ENCODE measurements around the gene IGF2BP1. TPM values are rescaled to one million over a fixed set of nuclear protein-coding genes. Genes with fewer than 3 reads are reported as not detected.
"Not testable (repeated sequence)": the region's sequence is repeated elsewhere in the genome, so short reads cannot be mapped to it uniquely, and the experiment has no call there.

IGF2BP1 gene
- total and polyA plus RNA-seq, 5 donors from 2014 or later, result not detected

GRCh38 chr17:49085046-49085445 lies 87.9 kb downstream of the IGF2BP1 start:
- H3K4me3 ChIP-seq (ENCODE audit: low read depth, low read length); H3K9me3 Mint-ChIP-seq; ATAC-seq (ENCODE audit: low read depth in 2 of 2); H3K36me3 Mint-ChIP-seq; H3K4me1 ChIP-seq (ENCODE audit: control insufficient read depth, insufficient read depth, low read length, poor library complexity, severe bottlenecking); H3K27ac Mint-ChIP-seq; H3K4me1 Mint-ChIP-seq; H3K9me3 ChIP-seq (ENCODE audit: control insufficient read depth in 2 of 2, low read length in 2 of 2); H3K4me3 Mint-ChIP-seq; H3K27me3 ChIP-seq (ENCODE audit: control insufficient read depth, insufficient read depth, low read length); H3K36me3 ChIP-seq (ENCODE audit: control insufficient read depth, insufficient read depth, low read length); DNase-seq; H3K27ac ChIP-seq (ENCODE audit: insufficient read depth, low read length, poor library complexity, severe bottlenecking): not testable (repeated sequence)
- peaks cover 16% of the 10 kb centered on the region for H3K27me3 Mint-ChIP-seq

GRCh38 chr17:49085565-49086315 lies 88.6 kb downstream of the IGF2BP1 start:
- no peaks in the 10 kb centered on the region for H3K4me1 ChIP-seq (ENCODE audit: control insufficient read depth, insufficient read depth, low read length, poor library complexity, severe bottlenecking)
- H3K27me3 ChIP-seq (ENCODE audit: control insufficient read depth, insufficient read depth, low read length), result peaks cover 5% of the 10 kb centered on the region
- Mint-ChIP-seq H3K27ac (peak overlapping the region in 1 of 3 donors; percentile 57), H3K4me1 (no peaks in the 10 kb centered on the region), H3K4me3 (no peak overlapping the region), H3K27me3 (peaks cover 21% of the 10 kb centered on the region), H3K36me3 (no peaks in the 10 kb centered on the region), H3K9me3 (peaks cover 0 to 3% (median 0%) of the 10 kb centered on the region in 7 donors)
- no peak for ATAC-seq (ENCODE audit: low read depth in 2 of 2)
- no peak for DNase-seq
- H3K4me3 ChIP-seq (ENCODE audit: low read depth, low read length), result no peak overlapping the region
- H3K9me3 ChIP-seq (ENCODE audit: control insufficient read depth in 2 of 2, low read length in 2 of 2), result no peaks in the 10 kb centered on the region
- no peaks in the 10 kb centered on the region for H3K36me3 ChIP-seq (ENCODE audit: control insufficient read depth, insufficient read depth, low read length)
- H3K27ac ChIP-seq (ENCODE audit: insufficient read depth, low read length, poor library complexity, severe bottlenecking), result no peak overlapping the region

GRCh38 chr17:49086316-49086605 lies 89.1 kb downstream of the IGF2BP1 start:
- Mint-ChIP-seq H3K4me1 (no peaks in the 10 kb centered on the region), H3K27me3 (peaks cover 22% of the 10 kb centered on the region), H3K27ac (no peak overlapping the region), H3K9me3 (peaks cover 0 to 3% (median 0%) of the 10 kb centered on the region in 7 donors), H3K36me3 (no peaks in the 10 kb centered on the region), H3K4me3 (no peak overlapping the region)
- H3K9me3 ChIP-seq (ENCODE audit: control insufficient read depth in 2 of 2, low read length in 2 of 2), result no peaks in the 10 kb centered on the region
- H3K27me3 ChIP-seq (ENCODE audit: control insufficient read depth, insufficient read depth, low read length), result peaks cover 5% of the 10 kb centered on the region
- no peak overlapping the region for H3K4me3 ChIP-seq (ENCODE audit: low read depth, low read length)
- no peak overlapping the region for H3K27ac ChIP-seq (ENCODE audit: insufficient read depth, low read length, poor library complexity, severe bottlenecking)
- H3K4me1 ChIP-seq (ENCODE audit: control insufficient read depth, insufficient read depth, low read length, poor library complexity, severe bottlenecking), result no peaks in the 10 kb centered on the region
- no peaks in the 10 kb centered on the region for H3K36me3 ChIP-seq (ENCODE audit: control insufficient read depth, insufficient read depth, low read length)
- no peak for DNase-seq
- ATAC-seq (ENCODE audit: low read depth in 2 of 2), result no peak

GRCh38 chr17:49086649-49087048 lies 89.5 kb downstream of the IGF2BP1 start:
- Mint-ChIP-seq H3K36me3 (no peaks in the 10 kb centered on the region), H3K4me3 (no peak overlapping the region), H3K27me3 (peaks cover 22% of the 10 kb centered on the region), H3K4me1 (no peaks in the 10 kb centered on the region), H3K9me3 (peaks cover 0 to 3% (median 0%) of the 10 kb centered on the region in 7 donors), H3K27ac (no peak overlapping the region)
- H3K27ac ChIP-seq (ENCODE audit: insufficient read depth, low read length, poor library complexity, severe bottlenecking), result no peak overlapping the region
- H3K36me3 ChIP-seq (ENCODE audit: control insufficient read depth, insufficient read depth, low read length), result no peaks in the 10 kb centered on the region
- no peaks in the 10 kb centered on the region for H3K4me1 ChIP-seq (ENCODE audit: control insufficient read depth, insufficient read depth, low read length, poor library complexity, severe bottlenecking)
- DNase-seq (no peak), ATAC-seq (ENCODE audit: low read depth in 2 of 2) (no peak)
- H3K27me3 ChIP-seq (ENCODE audit: control insufficient read depth, insufficient read depth, low read length), result peaks cover 3% of the 10 kb centered on the region
- no peaks in the 10 kb centered on the region for H3K9me3 ChIP-seq (ENCODE audit: control insufficient read depth in 2 of 2, low read length in 2 of 2)
- H3K4me3 ChIP-seq (ENCODE audit: low read depth, low read length), result no peak overlapping the region

GRCh38 chr17:49089094-49089493 lies 91.9 kb downstream of the IGF2BP1 start:
- Histone ChIP-seq H3K4me3 (ENCODE audit: low read depth, low read length) (no peak overlapping the region), H3K27me3 (ENCODE audit: control insufficient read depth, insufficient read depth, low read length) (peaks cover 3% of the 10 kb centered on the region), H3K9me3 (ENCODE audit: control insufficient read depth in 2 of 2, low read length in 2 of 2) (no peaks in the 10 kb centered on the region), H3K36me3 (ENCODE audit: control insufficient read depth, insufficient read depth, low read length) (no peaks in the 10 kb centered on the region), H3K4me1 (ENCODE audit: control insufficient read depth, insufficient read depth, low read length, poor library complexity, severe bottlenecking) (no peaks in the 10 kb centered on the region), H3K27ac (ENCODE audit: insufficient read depth, low read length, poor library complexity, severe bottlenecking) (no peak overlapping the region)
- H3K27ac Mint-ChIP-seq, result no peak overlapping the region
- peaks cover 20% of the 10 kb centered on the region for H3K27me3 Mint-ChIP-seq
- no peak for ATAC-seq (ENCODE audit: low read depth in 2 of 2)
- no peak overlapping the region for H3K4me3 Mint-ChIP-seq
- no peaks in the 10 kb centered on the region for H3K36me3 Mint-ChIP-seq
- peaks cover 0 to 3% (median 0%) of the 10 kb centered on the region in 7 donors for H3K9me3 Mint-ChIP-seq
- DNase-seq, result no peak
- no peaks in the 10 kb centered on the region for H3K4me1 Mint-ChIP-seq

GRCh38 chr17:49090878-49091594 lies 93.9 kb downstream of the IGF2BP1 start:
- no peak overlapping the region for H3K4me3 Mint-ChIP-seq
- H3K27ac ChIP-seq (ENCODE audit: insufficient read depth, low read length, poor library complexity, severe bottlenecking), result no peak overlapping the region
- H3K27me3 ChIP-seq (ENCODE audit: control insufficient read depth, insufficient read depth, low read length), result peaks cover 3% of the 10 kb centered on the region
- H3K4me3 ChIP-seq (ENCODE audit: low read depth, low read length), result no peak overlapping the region
- H3K9me3 Mint-ChIP-seq, result peaks cover 0 to 4% (median 0%) of the 10 kb centered on the region in 7 donors
- no peak overlapping the region for H3K27ac Mint-ChIP-seq
- H3K4me1 Mint-ChIP-seq, result no peaks in the 10 kb centered on the region
- H3K36me3 Mint-ChIP-seq, result no peaks in the 10 kb centered on the region
- H3K4me1 ChIP-seq (ENCODE audit: control insufficient read depth, insufficient read depth, low read length, poor library complexity, severe bottlenecking), result no peaks in the 10 kb centered on the region
- ATAC-seq (ENCODE audit: low read depth in 2 of 2), result no peak
- H3K36me3 ChIP-seq (ENCODE audit: control insufficient read depth, insufficient read depth, low read length), result no peaks in the 10 kb centered on the region
- H3K9me3 ChIP-seq (ENCODE audit: control insufficient read depth in 2 of 2, low read length in 2 of 2), result no peaks in the 10 kb centered on the region
- DNase-seq, result no peak
- H3K27me3 Mint-ChIP-seq, result peaks cover 22% of the 10 kb centered on the region

GRCh38 chr17:49093131-49093530 lies 95.9 kb downstream of the IGF2BP1 start:
- Mint-ChIP-seq H3K4me1 (no peaks in the 10 kb centered on the region), H3K27me3 (peaks cover 24% of the 10 kb centered on the region), H3K4me3 (no peak overlapping the region), H3K36me3 (no peaks in the 10 kb centered on the region), H3K27ac (no peak overlapping the region), H3K9me3 (peaks cover 0 to 3% (median 0%) of the 10 kb centered on the region in 7 donors)
- H3K27ac ChIP-seq (ENCODE audit: insufficient read depth, low read length, poor library complexity, severe bottlenecking), result no peak overlapping the region
- H3K27me3 ChIP-seq (ENCODE audit: control insufficient read depth, insufficient read depth, low read length), result peaks cover 3% of the 10 kb centered on the region
- no peaks in the 10 kb centered on the region for H3K9me3 ChIP-seq (ENCODE audit: control insufficient read depth in 2 of 2, low read length in 2 of 2)
- H3K4me1 ChIP-seq (ENCODE audit: control insufficient read depth, insufficient read depth, low read length, poor library complexity, severe bottlenecking), result no peaks in the 10 kb centered on the region
- DNase-seq (no peak), ATAC-seq (ENCODE audit: low read depth in 2 of 2) (no peak)
- no peaks in the 10 kb centered on the region for H3K36me3 ChIP-seq (ENCODE audit: control insufficient read depth, insufficient read depth, low read length)
- H3K4me3 ChIP-seq (ENCODE audit: low read depth, low read length), result no peak overlapping the region

- H3K4me3 Mint-ChIP-seq, result no peak overlapping the region
- peaks cover 19% of the 10 kb centered on the region for H3K27me3 Mint-ChIP-seq
- no peaks in the 10 kb centered on the region for H3K4me1 Mint-ChIP-seq
- Histone ChIP-seq H3K4me1 (ENCODE audit: control insufficient read depth, insufficient read depth, low read length, poor library complexity, severe bottlenecking) (no peaks in the 10 kb centered on the region), H3K27me3 (ENCODE audit: control insufficient read depth, insufficient read depth, low read length) (no peaks in the 10 kb centered on the region), H3K9me3 (ENCODE audit: control insufficient read depth in 2 of 2, low read length in 2 of 2) (no peaks in the 10 kb centered on the region), H3K4me3 (ENCODE audit: low read depth, low read length) (no peak overlapping the region), H3K36me3 (ENCODE audit: control insufficient read depth, insufficient read depth, low read length) (no peaks in the 10 kb centered on the region), H3K27ac (ENCODE audit: insufficient read depth, low read length, poor library complexity, severe bottlenecking) (no peak overlapping the region)
- no peaks in the 10 kb centered on the region for H3K36me3 Mint-ChIP-seq
- ATAC-seq (ENCODE audit: low read depth in 2 of 2) (no peak), DNase-seq (no peak)
- no peak overlapping the region for H3K27ac Mint-ChIP-seq
- H3K9me3 Mint-ChIP-seq, result no peaks in the 10 kb centered on the region
Observed at GRCh38 chr17:49100601-49101000, 103.4 kb downstream of the IGF2BP1 start.

All from CD4-positive, CD25-positive, alpha-beta regulatory T cell (primary cell).